HG03196 (cell line): ENCODE measurements around the gene ZFYVE28.
"Not testable (repeated sequence)": the region's sequence is repeated elsewhere in the genome, so short reads cannot be mapped to it uniquely, and the experiment has no call there.

Source experiments
- ATAC-seq: cut with Tn5 transposase; IDR thresholded peaks from one replicate; pipeline ENCODE4 v1.9.1; 2021; ENCODE audit not compliant: unreplicated experiment

The ZFYVE28 gene

GRCh38 chr4:2231082-2231481, 187.4 kb downstream of the ZFYVE28 start:
- no peak for ATAC-seq

GRCh38 chr4:2226261-2226660, 192.2 kb downstream of the ZFYVE28 start:
- ATAC-seq = no peak

GRCh38 chr4:2222838-2223237, 195.6 kb downstream of the ZFYVE28 start:
- no peak for ATAC-seq

- not testable (repeated sequence) for ATAC-seq
These were observed 197.1 kb downstream of the ZFYVE28 start for GRCh38 chr4:2221378-2221777.

GRCh38 chr4:2220016-2220630, 198.3 kb downstream of the ZFYVE28 start:
- no peak for ATAC-seq
